H9 (cell line): ENCODE data around the gene SNX17. TPM values are rescaled to one million over a fixed set of nuclear protein-coding genes. Genes with fewer than 3 reads are reported as not detected.

Source experiments
- DNase-seq: peaks from one replicate; pipeline ENCODE4 v3.0.0-alpha.2; 2017
- H2AFZ ChIP-seq: one replicate; pipeline ENCODE4 v1.6.1; 2013; ENCODE audit warnings: mild to moderate bottlenecking, low read length, control low read depth, moderate library complexity
- H2AK5ac ChIP-seq: 2 replicates; pipeline ENCODE4 v1.6.1; 2013; ENCODE audit warnings: low read length, control low read depth, mixed read lengths; ENCODE audit not compliant: insufficient read length
- H2BK120ac ChIP-seq: one replicate; pipeline ENCODE4 v1.6.1; 2013; ENCODE audit warnings: low read depth, mild to moderate bottlenecking, low read length, control low read depth, inconsistent platforms; ENCODE audit not compliant: poor library complexity, severe bottlenecking
- H2BK12ac ChIP-seq: 2 replicates; pipeline ENCODE4 v1.6.1; 2013; ENCODE audit warnings: low read length, control low read depth, mixed read lengths, low read depth; ENCODE audit not compliant: insufficient read length
- H2BK15ac ChIP-seq: 2 replicates; pipeline ENCODE4 v1.6.1; 2013; ENCODE audit warnings: low read depth, low read length, control low read depth
- H2BK20ac ChIP-seq: one replicate; pipeline ENCODE4 v1.6.1; 2013; ENCODE audit warnings: low read depth, mild to moderate bottlenecking, low read length, control low read depth, inconsistent platforms; ENCODE audit not compliant: poor library complexity, severe bottlenecking
- H2BK5ac ChIP-seq: 2 replicates; pipeline ENCODE4 v1.6.1; 2013; ENCODE audit warnings: low read length, control low read depth, mixed read lengths; ENCODE audit not compliant: insufficient read length
- H3K14ac ChIP-seq: 2 replicates; pipeline ENCODE4 v1.6.1; 2013; ENCODE audit warnings: low read length, control low read depth; ENCODE audit not compliant: insufficient read depth
- H3K18ac ChIP-seq: 2 replicates; pipeline ENCODE4 v1.6.1; 2013; ENCODE audit warnings: low read depth, mild to moderate bottlenecking, mixed read lengths, low read length, control low read depth; ENCODE audit not compliant: insufficient read length
- H3K23ac ChIP-seq: 2 replicates; pipeline ENCODE4 v1.6.1; 2013; ENCODE audit warnings: low read length, control low read depth, mixed read lengths, low read depth; ENCODE audit not compliant: insufficient read length
- H3K23me2 ChIP-seq: 2 replicates; pipeline ENCODE4 v1.6.1; 2013; ENCODE audit warnings: low read depth, mild to moderate bottlenecking, mixed read lengths, low read length, control low read depth; ENCODE audit not compliant: insufficient read length, poor library complexity, severe bottlenecking
- H3K27ac ChIP-seq: 2 replicates; pipeline ENCODE4 v1.5.1; 2013; ENCODE audit warnings: low read length, control low read depth, mixed read lengths, low read depth; ENCODE audit not compliant: insufficient read length
- H3K27me3 ChIP-seq: 2 replicates; pipeline ENCODE4 v1.6.1; 2013; ENCODE audit warnings: low read length, control low read depth, inconsistent platforms; ENCODE audit not compliant: insufficient read depth
- H3K4ac ChIP-seq: 2 replicates; pipeline ENCODE4 v1.6.1; 2013; ENCODE audit warnings: low read depth, mild to moderate bottlenecking, control low read depth, inconsistent platforms, low read length, moderate library complexity
- H3K4me1 ChIP-seq: 2 replicates; pipeline ENCODE4 v1.6.1; 2013; ENCODE audit warnings: low read length, control low read depth, inconsistent platforms; ENCODE audit not compliant: insufficient read depth
- H3K4me2 ChIP-seq: 2 replicates; pipeline ENCODE4 v1.6.1; 2013; ENCODE audit warnings: low read length, control low read depth, mixed read lengths; ENCODE audit not compliant: insufficient read length, insufficient read depth
- H3K56ac ChIP-seq: 2 replicates; pipeline ENCODE4 v1.6.1; 2013; ENCODE audit warnings: low read depth, mild to moderate bottlenecking, mixed read lengths, low read length, control low read depth; ENCODE audit not compliant: insufficient read length
- H3K79me1 ChIP-seq: 2 replicates; pipeline ENCODE4 v1.6.1; 2013; ENCODE audit warnings: low read depth, mild to moderate bottlenecking, moderate library complexity, low read length, control low read depth, inconsistent platforms; ENCODE audit not compliant: insufficient read depth, poor library complexity, severe bottlenecking
- H3K79me2 ChIP-seq: 2 replicates; pipeline ENCODE4 v1.6.1; 2013; ENCODE audit warnings: low read length, control low read depth, inconsistent platforms; ENCODE audit not compliant: insufficient read depth
- H3K9ac ChIP-seq: 2 replicates; pipeline ENCODE4 v1.6.1; 2013; ENCODE audit warnings: low read length, control low read depth, mixed read lengths; ENCODE audit not compliant: insufficient read length; ENCODE audit errors: extremely low read depth
- H3K9me3 ChIP-seq: one replicate; pipeline ENCODE4 v1.6.1; 2013; ENCODE audit warnings: low read depth, low read length, inconsistent platforms; ENCODE audit not compliant: control insufficient read depth
- H3T11ph ChIP-seq: one replicate; pipeline ENCODE4 v1.6.1; 2013; ENCODE audit warnings: mild to moderate bottlenecking, low read length, control low read depth, inconsistent platforms
- H4K20me1 ChIP-seq: one replicate; pipeline ENCODE4 v1.6.1; 2013; ENCODE audit not compliant: control insufficient read depth, insufficient read length, insufficient read depth
- H4K5ac ChIP-seq: 2 replicates; pipeline ENCODE4 v1.6.1; 2013; ENCODE audit warnings: low read depth, mild to moderate bottlenecking, mixed read lengths, low read length, control low read depth; ENCODE audit not compliant: insufficient read length
- H4K8ac ChIP-seq: replicated peaks from 2 replicates; pipeline ENCODE4 v1.6.1; 2013; ENCODE audit warnings: low read length, control low read depth, mixed read lengths, low read depth; ENCODE audit not compliant: insufficient read length
- H4K91ac ChIP-seq: 2 replicates; pipeline ENCODE4 v1.6.1; 2013; ENCODE audit warnings: low read depth, mild to moderate bottlenecking, moderate library complexity, mixed read lengths, low read length, control low read depth; ENCODE audit not compliant: insufficient read length
- H3K27ac Mint-ChIP-seq, 3 experiments: 2 replicates in 2 of 3; 3 replicates in 1 of 3; pipeline ENCODE4 v1.8.0; 2020 to 2021; ENCODE audit warnings: mixed read lengths in 3 of 3, mild to moderate bottlenecking in 1 of 3, moderate library complexity in 1 of 3
- H3K27me3 Mint-ChIP-seq: 2 replicates; pipeline ENCODE4 v1.8.0; 2021; ENCODE audit warnings: low read depth, mild to moderate bottlenecking, moderate library complexity, mixed read lengths
- H3K36me3 Mint-ChIP-seq, 3 experiments: 2 replicates in 2 of 3; 3 replicates in 1 of 3; pipeline ENCODE4 v1.8.0; 2020 to 2021; ENCODE audit warnings: low read depth in 3 of 3, mixed read lengths in 3 of 3; ENCODE audit not compliant: insufficient read depth in 1 of 3
- H3K4me1 Mint-ChIP-seq, 2 experiments: 2 replicates each; pipeline ENCODE4 v1.8.0; 2020; ENCODE audit warnings: mixed read lengths in 2 of 2
- H3K4me3 Mint-ChIP-seq, 2 experiments: 2 replicates in 1 of 2; 3 replicates in 1 of 2; pipeline ENCODE4 v1.8.0; 2020 to 2021; ENCODE audit warnings: mild to moderate bottlenecking in 2 of 2, mixed read lengths in 2 of 2, moderate library complexity in 1 of 2
- H3K9me3 Mint-ChIP-seq, 2 experiments: 2 replicates in 1 of 2; 3 replicates in 1 of 2; pipeline ENCODE4 v1.8.0; 2020; ENCODE audit warnings: mild to moderate bottlenecking in 2 of 2, mixed read lengths in 2 of 2, moderate library complexity in 1 of 2
- CTCF ChIP-seq: fragments of 200-600 bp; sonication (generic); conservative IDR thresholded peaks from 3 replicates; pipeline ENCODE4 v1.8.0; 2021; ENCODE audit warnings: antibody characterized with exemption, mild to moderate bottlenecking
- WGBS: extraction: QIAGEN DNeasy Blood & Tissue Kit; methylation state at CpG from one replicate; pipeline ENCODE4 v1.1.7; 2013; ENCODE audit warnings: missing lambda C conversion rate, low lambda C conversion rate, mixed read lengths; ENCODE audit not compliant: insufficient read length; ENCODE audit errors: extremely low coverage; 5-methylcytosine and 5-hydroxymethylcytosine counted together
- total RNA-seq: library from RNA; stranded (reverse); gene quantifications from 2 replicates; pipeline ENCODE4 v1.2.1, GENCODE V29; 2021

The SNX17 gene
- total RNA-seq, 1 experiment from 2014 or later, result 81.1 TPM

- peak overlapping the region; percentile 95 for H3K9ac ChIP-seq
- H3K79me1 ChIP-seq, result peaks cover 4% of the 10 kb centered on the region
- Mint-ChIP-seq H3K4me1 (peaks cover 16 to 43% of the 10 kb centered on the region in 2 experiments), H3K27me3 (no peaks in the 10 kb centered on the region), H3K9me3 (peaks cover 12 to 16% of the 10 kb centered on the region in 2 experiments), H3K36me3 (peaks cover 17 to 25% (median 17%) of the 10 kb centered on the region in 3 experiments), H3K4me3 (peak overlapping the region; percentile 97 to 100), H3K27ac (peak overlapping the region; percentile 100)
- H3K27me3 ChIP-seq, result no peaks in the 10 kb centered on the region
- H2AK5ac ChIP-seq, result no peak overlapping the region
- peaks cover 2% of the 10 kb centered on the region; the same call in 1 of the 2 replicates for H3K4me1 ChIP-seq
- H3K14ac ChIP-seq, result peak overlapping the region; percentile 94
- H3K79me2 ChIP-seq, result peaks cover 29% of the 10 kb centered on the region; the same call in 1 of the 2 replicates
- no peak overlapping the region for H4K91ac ChIP-seq
- H4K20me1 ChIP-seq, result peaks cover under 1% of the 10 kb centered on the region
- peak overlapping the region; percentile 91 for H3K27ac ChIP-seq
- H3T11ph ChIP-seq, result no peak overlapping the region
- H2AFZ ChIP-seq, result no peak overlapping the region
- H3K4me2 ChIP-seq, result peak overlapping the region; percentile 81
- no CpG with 5 or more reads among the region's 12 CpGs for WGBS
- H2BK5ac ChIP-seq, result peak overlapping the region; percentile 73
- no peak overlapping the region for H2BK12ac ChIP-seq
- peak overlapping the region; percentile 97 for H3K18ac ChIP-seq
- no peak for TF ChIP-seq CTCF
- H2BK20ac ChIP-seq, result no peak overlapping the region
- H3K56ac ChIP-seq, result peak overlapping the region; percentile 84
- H3K4ac ChIP-seq, result peak overlapping the region; percentile 56; the same call in 1 of the 2 replicates
- peak overlapping the region; percentile 85 for H4K5ac ChIP-seq
- no peaks in the 10 kb centered on the region for H3K9me3 ChIP-seq
- no peak for DNase-seq
- H4K8ac ChIP-seq, result peak overlapping the region; percentile 78
- H3K23ac ChIP-seq, result no peak overlapping the region
- H3K23me2 ChIP-seq, result no peaks in the 10 kb centered on the region
- peak overlapping the region; percentile 79 for H2BK120ac ChIP-seq
- no peak overlapping the region for H2BK15ac ChIP-seq
Observed at GRCh38 chr2:27356056-27356381, 14.4 kb upstream of the SNX17 start.
